CD4-positive, alpha-beta T cell treated with Interleukin-6 at 100 ng/mL for 8 hours (primary cell): Measurements from ENCODE around the gene TMEM33.

ENCODE experiments used
- DNase-seq: peaks from one replicate; pipeline ENCODE4 v3.0.0-alpha.2; 2020; ENCODE audit warnings: mixed read lengths, low spot score

TMEM33 gene

GRCh38 chr4:41939016-41939626, 3.9 kb downstream of the TMEM33 start:
- no peak for DNase-seq

GRCh38 chr4:41940834-41941233, 5.6 kb downstream of the TMEM33 start:
- no peak for DNase-seq

GRCh38 chr4:41943506-41943905, 8.3 kb downstream of the TMEM33 start:
- no peak for DNase-seq

- no peak for DNase-seq
Measured at GRCh38 chr4:41944089-41944488, 8.9 kb downstream of the TMEM33 start.

GRCh38 chr4:41949531-41949930, 14.3 kb downstream of the TMEM33 start:
- DNase-seq: no peak

GRCh38 chr4:41957634-41958033, 22.4 kb downstream of the TMEM33 start:
- no peak for DNase-seq

- no peak for DNase-seq
Measured at GRCh38 chr4:41963105-41963504, 27.9 kb downstream of the TMEM33 start.

- no peak for DNase-seq
Measured at GRCh38 chr4:41964401-41964800, 29.2 kb downstream of the TMEM33 start.

GRCh38 chr4:41967392-41967791, 32.2 kb downstream of the TMEM33 start:
- no peak for DNase-seq

- DNase-seq: no peak
Measured at GRCh38 chr4:41969671-41970070, 34.4 kb downstream of the TMEM33 start.

- no peak for DNase-seq
Measured at GRCh38 chr4:41975341-41975740, 40.1 kb downstream of the TMEM33 start.

GRCh38 chr4:41976775-41977516, 41.7 kb downstream of the TMEM33 start:
- DNase-seq: no peak

GRCh38 chr4:41977709-41978108, 42.5 kb downstream of the TMEM33 start:
- DNase-seq: no peak

GRCh38 chr4:41981456-41981855, 46.2 kb downstream of the TMEM33 start, which contains the start of gene DCAF4L1:
DCAF4L1 (plus strand) TSS chr4:41981756; CDS start chr4:41981793, 37 bp downstream.
- DNase-seq: no peak

GRCh38 chr4:41982716-41983115, 47.5 kb downstream of the TMEM33 start:
- DNase-seq: no peak

GRCh38 chr4:41985151-41985550, 49.9 kb downstream of the TMEM33 start:
- DNase-seq: no peak

GRCh38 chr4:41989994-41990364, 54.8 kb downstream of the TMEM33 start:
- no peak for DNase-seq

- DNase-seq: peak; percentile 94
Measured at GRCh38 chr4:41990365-41991111, 55.3 kb downstream of the TMEM33 start, which contains the start of gene SLC30A9. SLC30A9 (plus strand) TSS chr4:41990530; CDS start chr4:41990652, 122 bp downstream.

- no peak for DNase-seq
Measured at GRCh38 chr4:41991916-41992767, 56.9 kb downstream of the TMEM33 start.

- no peak for DNase-seq
Measured at GRCh38 chr4:41992967-41993857, 58.0 kb downstream of the TMEM33 start.

GRCh38 chr4:41994461-41994985, 59.3 kb downstream of the TMEM33 start:
- no peak for DNase-seq
